Testis (tissue), 3 donors: ENCODE measurements around the gene TXNRD3. TPM values are rescaled to one million over a fixed set of nuclear protein-coding genes. Genes with fewer than 3 reads are reported as not detected.

ENCODE experiments used
- DNase-seq: peaks from one replicate; pipeline ENCODE4 v3.0.0-alpha.2; 2019
- H3K27ac ChIP-seq, 2 donors: fragments of 200-600 bp; sonication (generic); one replicate each; pipeline ENCODE4 v1.5.1; 2019
- H3K27me3 ChIP-seq: fragments of 200-600 bp; sonication (generic); one replicate; pipeline ENCODE4 v1.5.1; 2019
- H3K36me3 ChIP-seq: fragments of 200-600 bp; sonication (generic); one replicate; pipeline ENCODE4 v1.5.1; 2017; ENCODE audit warnings: low read depth; ENCODE audit errors: missing control alignments
- H3K4me1 ChIP-seq: fragments of 200-600 bp; sonication (generic); one replicate; pipeline ENCODE4 v1.5.1; 2019
- H3K4me3 ChIP-seq, 2 donors: fragments of 200-600 bp; sonication (generic); one replicate each; pipeline ENCODE4 v1.5.1; 2017 to 2019
- H3K9me3 ChIP-seq: fragments of 200-600 bp; sonication (generic); one replicate; pipeline ENCODE4 v1.5.1; 2017
- CTCF ChIP-seq, 3 experiments: fragments of 450-650 bp in 2 of 3; fragments of 200-600 bp in 1 of 3; sonication (generic) in 1 of 3; IDR thresholded peaks; one replicate each; pipeline ENCODE4 v1.5.1; 2016 to 2019; ENCODE audit warnings: antibody characterized with exemption in 3 of 3, mild to moderate bottlenecking in 2 of 3, moderate library complexity in 1 of 3
- POLR2A ChIP-seq: fragments of 450-650 bp; IDR thresholded peaks from one replicate; pipeline ENCODE4 v1.6.1; 2017; ENCODE audit warnings: antibody characterized with exemption, mild to moderate bottlenecking, moderate library complexity
- WGBS, 2 donors: methylation state at CpG; one replicate each; pipeline ENCODE4 v1.1.5; 2018; 5-methylcytosine and 5-hydroxymethylcytosine counted together
- intact Hi-C: fragments of 100-400 bp; cut with DNase I; formaldehyde crosslinking; loops from one replicate; pipeline ENCODE4 v1.15.1; 2023; ENCODE audit warnings: low total_unique reads
- polyA plus RNA-seq: library from polyadenylated mRNA; stranded (reverse); fragments of 350-450 nt; fragmentation: Illumina TruSeq; extraction: RNeasy Lipid Tissue Mini Kit (QIAGEN cat#74804); gene quantifications from one replicate; pipeline ENCODE4 v1.2.3, GENCODE V29; 2014; ENCODE audit warnings: low read depth, low replicate concordance; ENCODE audit not compliant: insufficient read depth
- total RNA-seq, 2 donors: library from RNA; depleted of rRNA; stranded (reverse); fragments of >200 nt; gene quantifications; one replicate each; pipeline ENCODE4 v1.2.3, GENCODE V29; 2016

Gene TXNRD3
- total and polyA plus RNA-seq, 3 donors from 2014 or later: 25.7 to 67.9 (median 34.3) TPM

- Histone ChIP-seq H3K27ac (no peak overlapping the region), H3K36me3 (no peaks in the 10 kb centered on the region), H3K27me3 (no peaks in the 10 kb centered on the region), H3K4me1 (peaks cover 12% of the 10 kb centered on the region), H3K9me3 (no peaks in the 10 kb centered on the region), H3K4me3 (no peak overlapping the region)
- 79 to 80% methylated on average over 7 of the region's 7 CpGs for WGBS, 2 donors
- no peak for DNase-seq
- intact Hi-C loops: loop anchor here (10.0 kb wide), 3 partner anchors 308 to 868 kb away; partner anchors contain the start of gene PLXNA1
- TF ChIP-seq CTCF (IDR thresholded peaks at IDR 0.05) (no peak), POLR2A (no peak)
Observed at GRCh38 chr3:126676919-126677705, 22.2 kb upstream of the TXNRD3 start.

- TF ChIP-seq CTCF (IDR thresholded peaks at IDR 0.05): no peak
- TF ChIP-seq POLR2A: no peak
- intact Hi-C loops: loop anchor here (10.0 kb wide), 3 partner anchors 312 to 872 kb away; partner anchors contain the start of gene PLXNA1
- H3K9me3 ChIP-seq: no peaks in the 10 kb centered on the region
- no peak overlapping the region for H3K4me3 ChIP-seq
- no peaks in the 10 kb centered on the region for H3K36me3 ChIP-seq
- no peak overlapping the region for H3K27ac ChIP-seq
- no peaks in the 10 kb centered on the region for H3K4me1 ChIP-seq
- WGBS, 2 donors: 97% methylated on average over 6 of the region's 6 CpGs; no CpG with 5 or more reads in 1 of the 2 donors
- no peaks in the 10 kb centered on the region for H3K27me3 ChIP-seq
- DNase-seq: no peak
Observed at GRCh38 chr3:126672741-126673140, 17.8 kb upstream of the TXNRD3 start.

- no peaks in the 10 kb centered on the region for H3K27me3 ChIP-seq
- no peaks in the 10 kb centered on the region for H3K4me1 ChIP-seq
- TF ChIP-seq CTCF (IDR thresholded peaks at IDR 0.05) (no peak), POLR2A (no peak)
- no peak overlapping the region for H3K4me3 ChIP-seq
- no peaks in the 10 kb centered on the region for H3K36me3 ChIP-seq
- intact Hi-C loops: loop anchor here (10.0 kb wide), 3 partner anchors 312 to 872 kb away; partner anchors contain the start of gene PLXNA1
- no peak overlapping the region for H3K27ac ChIP-seq
- DNase-seq: no peak
- H3K9me3 ChIP-seq: no peaks in the 10 kb centered on the region
- 81 to 84% methylated on average over 7 of the region's 7 CpGs for WGBS, 2 donors
Observed at GRCh38 chr3:126672340-126672739, 17.4 kb upstream of the TXNRD3 start.

- intact Hi-C loops: loop anchor here (10.0 kb wide), 3 partner anchors 313 to 873 kb away; partner anchors contain the start of gene PLXNA1
- TF ChIP-seq POLR2A (no peak), CTCF (IDR thresholded peaks at IDR 0.05) (no peak)
Observed at GRCh38 chr3:126671521-126671920, 16.6 kb upstream of the TXNRD3 start.

More at GRCh38 chr3:126671521-126671920, 16.6 kb upstream of the TXNRD3 start:
- Histone ChIP-seq H3K4me3 (no peak overlapping the region), H3K36me3 (no peaks in the 10 kb centered on the region), H3K9me3 (no peaks in the 10 kb centered on the region), H3K27me3 (no peaks in the 10 kb centered on the region), H3K4me1 (no peaks in the 10 kb centered on the region), H3K27ac (no peak overlapping the region)
- WGBS, 2 donors: 83 to 86% methylated on average over 1 of the region's 1 CpG
- DNase-seq: no peak
